NCI-H748 treated with DMSO at 0.1 percent for 48 hours (cell line): Measurements from ENCODE around the gene SFXN4.
"Not testable (repeated sequence)": the region's sequence is repeated elsewhere in the genome, so short reads cannot be mapped to it uniquely, and the experiment has no call there.

Source experiments
- DNase-seq: peaks from one replicate; lab custom pipeline; 2025; lab: John Stamatoyannopoulos, UW

Gene SFXN4

DNA sequence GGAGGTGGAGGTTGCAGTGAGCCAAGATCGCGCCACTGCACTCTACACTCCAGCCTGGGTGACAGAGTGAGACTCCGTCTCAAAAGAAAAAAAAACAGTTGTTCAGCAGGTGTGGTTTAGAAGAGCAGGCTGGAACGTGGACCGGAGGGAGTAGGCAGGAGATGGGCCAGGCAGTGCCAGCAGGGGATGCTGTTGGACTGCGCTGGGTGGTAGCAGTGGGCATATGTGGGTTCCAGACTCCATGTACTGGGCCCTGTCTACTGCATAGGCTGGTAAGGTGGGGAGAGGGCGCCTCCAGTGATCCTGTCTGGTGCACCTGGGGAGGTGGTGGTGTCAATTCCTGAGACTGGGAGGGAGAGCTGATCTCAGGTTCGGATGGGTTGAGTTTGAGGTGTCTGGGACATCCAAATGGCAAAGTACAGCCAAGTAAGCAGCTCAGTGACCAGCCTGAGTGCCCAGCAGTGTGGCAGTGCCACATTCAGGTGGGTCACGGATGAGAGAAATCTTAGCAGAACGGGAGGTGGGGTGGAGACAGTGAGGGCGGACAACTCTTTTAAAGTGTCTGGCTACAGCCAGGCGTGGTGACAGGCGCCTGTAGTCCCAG, 25.9 kb downstream of the SFXN4 start:
- DNase-seq = no peak

DNA sequence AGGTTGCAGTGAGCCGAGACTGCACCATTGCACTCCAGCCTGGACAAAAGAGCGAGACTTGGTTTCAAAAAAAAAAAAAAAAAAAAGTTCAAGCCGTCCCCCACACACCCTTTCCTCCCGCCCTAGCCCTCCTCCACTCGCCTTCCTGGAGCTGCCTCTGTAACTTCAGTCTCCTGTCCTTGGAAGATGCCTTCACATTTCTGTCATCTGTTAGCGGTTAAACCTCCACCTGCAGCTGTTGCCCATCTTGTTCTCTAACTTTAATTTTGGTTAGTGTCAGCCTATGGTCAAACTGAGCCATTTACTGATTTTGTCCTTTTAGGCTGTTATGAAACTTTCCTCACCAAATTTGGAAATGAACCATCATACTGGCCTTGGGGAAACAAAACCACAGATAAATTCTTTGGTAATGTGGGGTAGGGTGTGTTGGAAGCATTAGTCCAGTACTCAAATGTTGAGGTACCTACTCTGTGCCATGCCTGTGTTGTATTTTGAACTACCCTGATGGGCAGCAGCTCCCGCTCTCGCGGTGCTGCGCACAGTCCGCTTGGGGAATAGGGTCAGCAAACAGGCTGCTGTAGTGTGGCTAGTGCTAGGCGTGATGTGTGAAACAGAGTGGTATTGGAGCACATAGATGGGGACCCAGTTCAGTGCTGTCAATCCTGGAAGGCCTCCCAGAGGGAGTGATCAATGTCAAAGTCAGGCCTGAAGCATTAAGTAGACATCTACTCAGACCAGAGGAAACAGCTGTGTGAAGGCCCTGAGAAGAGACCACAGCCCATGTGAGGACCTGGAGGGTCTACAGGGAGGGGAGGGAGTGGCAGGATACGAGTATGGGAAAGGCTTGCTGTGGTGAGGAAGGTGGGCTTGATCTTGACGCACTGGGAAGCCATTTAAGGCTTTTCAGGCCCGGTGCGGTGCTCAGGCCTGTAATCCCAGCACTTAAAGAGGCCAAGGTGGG, 26.9 kb downstream of the SFXN4 start:
- DNase-seq = no peak

DNA sequence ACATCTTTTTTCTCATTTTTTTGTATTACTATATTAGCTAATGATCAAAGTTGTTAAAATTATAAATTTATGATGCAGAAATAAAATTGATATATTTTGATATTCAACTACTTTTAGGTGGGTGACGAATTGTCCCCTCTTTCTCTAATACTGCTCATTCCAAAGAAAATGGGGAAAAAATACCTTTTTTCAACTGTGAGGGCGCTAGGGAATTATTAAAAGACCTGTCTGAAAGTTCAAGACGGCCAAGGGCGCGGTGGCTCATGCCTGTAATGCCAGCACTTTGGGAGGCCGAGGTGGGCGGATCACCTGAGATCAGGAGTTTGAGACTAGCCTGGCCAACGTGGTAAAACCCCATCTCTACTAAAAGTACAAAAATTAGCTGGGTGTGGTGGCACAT, 27.6 kb downstream of the SFXN4 start:
- DNase-seq = not testable (repeated sequence)

DNA sequence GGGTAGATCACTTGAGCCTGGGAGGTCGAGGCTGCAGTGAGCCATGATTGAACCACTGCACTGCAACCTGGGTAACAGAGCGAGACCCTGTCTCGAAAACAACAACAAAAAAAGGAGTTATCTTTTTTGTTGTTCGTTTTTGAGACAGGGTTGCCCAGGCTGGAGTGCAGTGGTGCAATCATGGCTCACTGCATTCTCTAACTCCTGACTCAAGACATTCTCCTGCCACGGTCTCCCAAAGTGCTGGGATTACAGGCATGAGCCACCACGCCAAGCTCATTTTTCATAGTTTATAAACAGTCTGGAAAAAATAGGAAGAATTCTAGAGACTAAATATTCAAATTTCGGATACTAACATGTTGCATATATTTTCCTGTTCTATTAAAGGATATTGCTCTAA, 29.4 kb downstream of the SFXN4 start:
- DNase-seq = no peak

DNA sequence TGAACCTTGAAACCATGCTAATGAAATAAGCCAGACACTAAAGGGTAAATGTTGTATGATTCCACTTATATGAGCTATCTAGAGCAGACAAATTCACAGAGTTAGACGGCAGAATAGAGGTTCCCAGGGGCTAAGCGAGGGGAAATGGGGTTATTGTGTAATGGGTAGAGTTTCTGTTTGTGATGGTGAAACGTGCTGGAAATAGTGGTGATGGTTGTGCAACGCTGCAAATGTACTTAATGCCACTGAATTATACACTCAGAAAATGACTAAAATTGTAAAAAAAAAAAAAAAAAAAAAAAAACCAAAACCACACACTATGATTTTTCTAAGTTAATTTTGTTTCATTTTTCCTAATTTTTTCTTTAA, 30.0 kb downstream of the SFXN4 start:
- no peak for DNase-seq

DNA sequence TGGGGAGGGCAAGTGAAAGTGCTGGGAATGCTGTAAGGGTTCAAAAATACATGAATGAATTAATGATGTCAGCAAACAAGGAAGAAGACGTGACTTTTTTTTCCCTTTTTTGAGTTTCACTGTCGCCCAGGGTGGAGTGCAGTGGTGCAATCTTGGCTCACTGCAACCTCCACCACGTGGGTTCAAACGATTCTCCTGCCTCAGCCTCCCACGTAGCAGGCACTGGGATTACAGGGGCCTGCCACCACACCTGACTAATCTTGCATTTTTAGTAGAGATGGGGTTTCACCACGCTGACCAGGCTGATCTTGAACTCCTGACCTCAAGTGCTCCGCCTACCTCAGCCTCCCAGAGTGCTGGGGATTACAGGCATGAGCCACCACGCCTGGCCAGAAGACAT, 31.6 kb downstream of the SFXN4 start:
- DNase-seq = no peak

DNA sequence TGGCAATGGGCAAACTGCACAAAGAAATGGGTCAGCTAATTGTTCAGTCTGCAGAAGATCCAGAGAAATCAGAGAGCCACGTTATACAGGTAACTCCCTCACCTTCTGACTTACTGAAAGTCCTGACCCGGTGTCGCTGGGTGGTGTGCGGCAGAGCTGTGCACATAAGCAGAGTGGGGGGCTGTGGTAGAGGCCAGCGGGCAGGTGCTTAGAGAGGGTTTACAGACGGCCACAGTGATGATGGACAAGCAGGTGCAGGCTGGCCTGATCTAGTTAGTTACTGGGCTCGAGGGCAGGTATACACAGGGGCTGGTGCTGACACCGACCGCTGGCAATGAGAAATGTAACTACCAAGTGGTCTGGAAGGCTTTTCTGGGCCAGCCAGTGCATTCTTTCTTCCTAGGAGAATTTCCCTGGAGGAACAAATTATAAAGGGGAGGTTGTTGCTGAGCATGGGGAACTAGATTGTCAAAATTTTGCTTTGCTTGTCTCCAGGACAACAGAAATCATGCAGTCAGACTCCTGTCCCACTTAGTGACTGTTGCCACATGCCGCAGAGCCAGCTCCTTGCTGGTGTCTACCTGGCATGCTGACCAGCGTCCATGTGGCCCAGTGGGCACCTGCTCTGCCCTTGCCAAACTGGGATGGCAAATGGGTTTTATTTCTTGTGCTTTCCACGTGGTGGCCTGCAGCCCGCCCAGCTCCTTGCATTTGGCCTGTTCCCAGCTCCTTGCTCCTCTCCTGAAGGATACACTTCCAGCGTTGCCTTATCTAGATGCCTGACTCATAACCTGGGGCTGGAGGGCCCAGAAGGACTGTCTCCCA, 32.8 kb downstream of the SFXN4 start:
- DNase-seq = no peak

DNA sequence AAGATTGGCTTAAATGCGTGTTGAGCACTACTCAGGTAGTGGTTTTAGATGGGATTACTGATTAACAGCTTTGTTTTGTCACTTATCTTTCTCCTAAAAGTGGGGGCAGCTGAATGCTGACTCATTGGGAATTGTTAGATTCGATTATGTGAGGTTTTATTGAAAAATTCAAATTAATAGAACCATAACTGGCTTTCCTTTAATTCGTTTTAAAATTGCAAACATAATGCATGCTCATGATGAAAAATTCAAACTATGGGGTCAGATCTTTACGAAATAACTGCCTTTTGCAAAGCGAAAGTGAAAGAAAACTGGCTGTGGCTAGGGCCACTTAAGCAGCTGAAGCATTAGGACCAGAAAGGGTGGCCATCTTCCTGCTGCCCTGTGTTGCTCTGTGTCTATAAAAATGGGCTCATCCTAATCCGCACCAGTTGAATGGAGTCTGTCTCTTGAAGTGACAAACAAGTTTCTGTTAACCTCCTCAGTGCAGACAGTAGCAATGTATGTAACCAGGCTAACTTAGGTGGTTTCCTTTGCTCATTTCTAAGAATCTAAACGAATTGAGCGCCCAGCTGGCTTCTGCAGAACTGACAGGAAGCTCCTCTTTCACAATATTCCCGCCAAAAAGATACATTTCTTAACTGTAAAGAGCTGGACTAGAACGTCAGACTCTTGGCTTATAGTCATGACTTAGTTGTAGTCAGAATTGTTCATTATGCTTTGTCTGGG, 33.8 kb downstream of the SFXN4 start:
- no peak for DNase-seq

DNA sequence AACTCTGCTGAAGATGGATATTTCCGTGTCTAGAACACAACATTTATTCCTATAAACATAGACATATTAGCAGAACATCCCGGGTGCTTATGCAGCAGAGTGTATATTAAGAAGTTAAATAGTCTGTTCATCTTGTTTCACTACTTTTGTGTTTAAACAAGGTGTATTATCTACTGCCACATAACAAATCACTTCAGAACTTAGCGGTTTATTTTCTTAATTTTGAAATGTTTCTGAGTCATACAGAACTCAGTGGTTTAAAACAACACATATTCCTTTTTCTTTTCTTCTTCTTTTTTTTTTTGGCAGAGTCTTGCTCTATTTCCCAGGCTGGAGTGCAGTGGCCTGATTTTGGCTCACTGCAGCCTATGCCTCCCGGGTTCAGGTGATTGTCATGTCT, 35.8 kb downstream of the SFXN4 start:
- DNase-seq = no peak

DNA sequence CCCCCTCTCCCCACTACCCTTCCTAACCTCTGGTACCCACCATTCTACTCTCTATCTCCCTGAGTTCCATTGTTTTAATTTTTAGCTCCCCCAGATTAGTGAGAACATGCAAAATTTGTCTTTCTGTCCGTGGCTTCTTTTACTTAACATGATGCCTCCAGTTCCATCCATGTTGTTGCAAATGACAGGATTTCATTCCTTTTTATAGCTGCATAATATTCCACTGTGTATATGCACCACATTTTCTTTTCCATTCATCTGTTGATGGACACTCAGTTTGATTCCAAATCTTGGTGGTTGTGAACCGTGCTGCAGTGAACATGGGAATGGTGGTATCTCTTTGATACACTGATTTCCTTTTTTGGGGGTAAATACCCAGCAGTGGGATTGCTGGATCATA, 39.6 kb downstream of the SFXN4 start:
- DNase-seq = no peak

DNA sequence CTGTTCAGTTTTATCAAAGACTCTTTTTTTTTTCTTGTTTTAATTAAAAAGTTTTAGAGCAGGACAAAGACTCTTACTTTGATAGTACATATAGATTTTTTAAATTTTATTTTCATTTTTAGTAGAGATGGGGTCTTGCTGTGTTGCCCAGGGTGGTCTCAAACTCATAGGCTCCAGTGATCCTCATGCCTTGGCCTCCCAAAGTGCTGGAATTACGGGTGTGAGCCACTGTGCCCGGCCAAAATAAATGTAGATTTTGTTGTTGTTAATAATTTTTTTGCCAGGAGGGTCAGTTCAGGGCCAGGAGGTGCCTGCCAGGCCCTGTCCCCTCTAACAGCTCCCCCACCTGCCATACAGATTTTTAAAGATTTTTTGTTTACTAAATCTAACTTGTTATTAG, 44.6 kb downstream of the SFXN4 start:
- no peak for DNase-seq

DNA sequence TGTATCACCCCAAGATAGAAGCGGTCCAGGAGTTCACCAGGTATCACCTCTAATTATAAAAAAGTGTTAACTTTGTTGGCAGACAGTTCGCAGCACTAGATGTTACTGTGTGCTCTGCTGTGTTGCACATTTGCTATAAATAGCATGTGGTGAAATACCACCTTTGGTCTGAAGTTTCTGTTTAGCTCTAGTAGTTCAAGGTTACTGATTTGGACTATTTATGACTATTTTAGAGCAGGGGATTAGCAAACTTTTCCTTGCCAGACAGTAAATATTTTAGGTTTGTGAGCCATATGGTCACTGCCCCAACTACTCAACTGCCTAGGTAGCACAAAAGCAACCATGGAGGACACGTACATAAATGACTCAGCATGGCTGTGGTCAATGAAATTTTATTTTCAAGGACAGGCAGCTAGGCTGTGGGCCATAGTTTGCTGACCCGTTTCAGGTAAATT, 45.1 kb downstream of the SFXN4 start:
- no peak for DNase-seq

DNA sequence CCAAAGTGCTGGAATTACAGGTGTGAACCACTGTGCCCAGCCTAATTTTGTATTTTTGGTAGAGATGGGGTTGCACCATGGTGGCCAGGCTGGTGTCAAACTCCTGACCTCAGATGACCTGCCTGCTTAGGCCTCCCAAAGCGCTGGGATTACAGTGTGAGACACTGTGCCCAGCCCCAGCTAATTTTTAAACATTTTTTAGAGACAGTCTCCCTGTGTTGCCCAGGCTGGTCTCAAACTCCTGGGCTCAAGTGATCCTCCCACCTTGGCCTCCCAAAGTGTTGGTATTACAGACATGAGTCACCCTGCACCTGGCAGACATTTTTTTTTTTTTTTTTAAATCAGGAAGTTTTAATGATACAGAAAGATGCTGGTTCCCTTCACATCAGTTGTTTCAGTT, 46.1 kb downstream of the SFXN4 start:
- DNase-seq = no peak

DNA sequence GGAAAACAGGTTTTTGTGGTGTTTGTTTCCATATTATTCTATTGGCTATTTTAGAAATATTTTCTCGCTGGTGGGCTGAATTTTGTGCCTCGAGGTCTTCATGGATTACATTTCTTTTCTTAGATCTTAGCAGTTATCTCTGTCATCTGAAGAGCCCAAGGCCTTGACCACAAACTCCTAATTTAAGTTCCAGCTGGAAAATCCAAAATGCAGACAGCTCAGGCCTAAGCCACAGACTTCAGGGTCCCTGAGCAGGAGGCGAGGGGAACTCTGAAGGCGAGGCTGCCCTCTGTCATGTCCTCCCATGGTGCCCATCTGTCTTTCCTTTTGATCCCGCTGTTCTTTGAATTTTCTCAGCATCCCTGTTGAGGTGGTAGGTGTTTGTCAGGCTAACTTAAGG, 47.3 kb downstream of the SFXN4 start:
- DNase-seq = no peak

DNA sequence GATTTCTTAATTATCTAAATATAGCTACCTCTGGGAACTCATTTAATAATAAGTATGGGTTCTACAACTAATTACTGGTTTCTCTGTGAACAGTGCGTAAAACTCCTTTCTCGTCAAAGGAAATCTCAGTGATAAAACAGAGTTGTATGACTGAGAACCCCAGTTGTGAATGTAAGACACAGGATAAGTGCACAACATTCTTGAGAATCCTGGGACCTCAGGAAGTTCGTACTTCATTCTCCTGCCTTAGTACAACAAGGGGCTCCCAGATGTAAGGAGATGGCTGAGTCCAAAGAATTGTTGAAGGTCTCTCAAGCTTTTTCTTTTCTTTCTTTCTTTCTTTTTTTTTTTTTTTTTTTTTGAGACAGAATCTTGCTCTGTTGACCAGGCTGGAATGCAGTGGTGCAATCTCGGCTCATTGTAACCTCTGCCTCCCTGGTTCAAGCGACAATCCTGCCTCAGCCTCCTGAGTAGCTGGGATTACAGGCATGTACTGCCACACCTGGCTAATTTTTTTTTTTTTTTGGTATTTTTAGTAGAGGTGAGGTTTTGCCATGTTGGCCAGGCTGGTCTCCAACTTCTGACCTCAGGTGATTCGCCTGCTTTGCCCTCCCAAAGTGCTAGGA, 49.1 kb downstream of the SFXN4 start:
- no peak for DNase-seq

DNA sequence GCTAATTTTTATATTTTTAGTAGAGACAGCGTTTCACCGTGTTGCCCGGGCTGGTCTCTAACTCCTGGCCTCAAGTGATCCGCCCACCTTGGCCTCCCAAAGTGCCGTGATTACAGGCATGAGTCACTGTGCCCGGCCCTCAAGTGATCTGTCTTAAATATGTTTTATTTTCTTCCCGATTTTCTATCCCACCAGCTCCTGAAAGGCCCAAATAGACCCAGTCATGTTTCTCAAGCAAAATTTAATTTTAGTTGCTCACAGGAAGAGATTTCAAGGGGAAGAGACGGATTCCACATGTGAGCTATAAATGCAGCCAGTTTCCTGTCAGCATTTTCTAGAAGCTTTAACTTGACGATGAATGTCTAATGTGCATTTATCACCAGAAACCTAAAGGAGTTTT, 49.6 kb downstream of the SFXN4 start:
- no peak for DNase-seq

DNA sequence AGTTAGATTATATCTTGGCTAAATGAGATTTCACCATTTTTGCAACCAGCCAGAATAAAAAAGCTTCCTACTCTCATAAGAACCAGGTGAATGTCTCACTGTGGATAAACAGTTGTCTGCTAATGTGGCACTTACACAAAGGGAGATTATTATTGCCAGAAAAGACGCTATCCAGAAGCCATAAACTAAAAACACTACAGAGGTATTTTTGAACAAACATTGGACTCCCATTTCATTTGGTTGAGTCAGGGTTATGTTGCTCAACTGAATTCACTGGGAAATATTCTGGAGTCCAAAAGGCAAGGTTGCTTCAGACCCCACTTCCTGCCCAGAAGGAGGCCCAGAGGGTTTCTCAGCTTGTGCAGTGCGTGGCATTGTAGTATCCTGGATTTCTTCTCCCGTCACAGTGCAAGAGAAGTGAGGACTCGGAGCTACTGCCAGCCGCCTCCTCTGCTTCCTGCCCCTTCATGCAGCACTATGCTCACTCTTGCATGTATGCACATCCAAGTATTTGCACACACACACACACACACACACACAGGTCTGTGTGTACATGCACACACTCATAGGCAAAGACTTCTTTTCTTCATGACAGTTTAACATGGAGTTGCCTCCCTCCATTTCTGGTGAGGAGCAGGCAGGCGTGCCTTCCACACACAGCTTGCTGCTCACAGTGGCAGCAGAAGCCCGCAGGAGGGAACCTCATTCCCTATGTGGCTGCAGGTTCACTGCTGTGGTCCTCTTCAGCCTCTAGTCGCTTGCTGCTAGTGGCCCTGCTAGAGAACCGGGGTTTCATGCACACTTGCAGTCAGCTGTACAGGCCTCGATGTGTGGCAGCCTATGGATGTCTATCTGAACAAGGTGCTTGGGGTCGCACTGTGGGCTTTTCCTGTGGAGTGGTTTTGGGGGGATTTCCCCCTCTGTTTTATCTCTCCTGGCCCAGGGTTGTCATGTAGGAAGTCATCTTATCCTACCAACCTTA, 51.5 kb downstream of the SFXN4 start:
- no peak for DNase-seq

DNA sequence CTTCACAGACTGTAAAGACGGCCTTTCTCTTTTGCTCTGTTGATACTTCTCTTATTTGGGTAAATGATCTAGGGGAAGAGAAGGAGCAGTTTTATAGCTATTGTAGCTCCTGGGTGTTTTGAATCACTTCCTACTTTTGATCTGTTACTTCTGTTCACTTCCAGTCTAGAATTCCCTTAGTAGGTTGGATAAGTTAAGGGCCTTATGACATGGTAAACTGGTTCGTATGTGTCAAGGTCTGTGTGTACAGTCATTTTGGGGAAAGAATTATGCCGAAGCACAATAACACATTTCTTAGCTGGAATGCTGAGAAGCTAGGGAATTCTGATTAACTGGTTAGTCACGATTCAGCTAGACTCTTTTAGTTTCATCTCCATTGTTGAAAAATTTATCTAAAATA, 53.5 kb downstream of the SFXN4 start:
- DNase-seq = no peak

DNA sequence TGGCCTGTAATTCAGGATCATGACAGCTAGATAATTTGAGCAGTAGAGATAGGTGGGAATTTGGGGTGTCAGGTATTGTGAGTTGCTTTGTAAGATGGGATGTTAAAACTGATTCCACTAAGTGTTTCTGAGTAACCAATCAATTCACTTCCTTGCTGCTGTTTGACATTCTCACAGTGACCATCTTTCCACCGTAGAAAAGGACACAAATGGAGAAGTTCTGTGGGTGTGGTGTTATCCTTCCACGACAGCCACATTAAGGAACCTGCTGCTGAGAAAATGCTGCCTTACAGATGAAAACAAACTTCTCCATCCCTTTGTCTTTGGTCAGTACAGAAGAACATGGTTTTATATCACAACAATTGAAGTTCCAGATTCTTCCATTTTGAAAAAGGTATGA, 57.7 kb downstream of the SFXN4 start:
- not testable (repeated sequence) for DNase-seq

DNA sequence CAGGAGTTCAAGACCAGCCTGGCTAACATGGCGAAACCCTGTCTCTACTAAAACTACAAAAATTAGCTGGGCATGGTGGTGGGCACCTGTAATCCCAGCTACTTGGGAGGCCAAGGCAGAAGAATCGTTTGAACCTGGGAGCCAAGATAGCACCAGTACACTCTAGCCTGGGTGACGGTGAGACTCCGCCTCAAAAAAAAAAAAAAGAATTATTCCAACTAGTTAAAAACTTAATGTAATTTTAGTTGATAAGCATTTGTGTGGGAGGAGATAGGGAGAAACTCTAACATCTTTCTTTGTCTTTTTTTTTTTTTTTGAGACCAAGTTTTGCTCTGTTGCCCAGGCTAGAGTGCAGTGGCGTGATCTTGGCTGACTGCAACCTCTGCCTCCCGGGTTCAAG, 58.4 kb downstream of the SFXN4 start:
- DNase-seq = not testable (repeated sequence)
